MM.1S (cell line): ENCODE results near the gene CD84.

Experiments used
- DNase-seq: peaks from one replicate; pipeline ENCODE4 v3.0.0-alpha.2; 2015
- H2AFZ ChIP-seq: fragments of 300-600 bp; sonication (generic); 2 replicates; pipeline ENCODE4 v1.6.0; 2016; ENCODE audit warnings: antibody characterized with exemption, low read length
- H3F3A ChIP-seq: fragments of 300-600 bp; sonication (generic); 2 replicates; pipeline ENCODE4 v1.6.1; 2016; ENCODE audit warnings: mild to moderate bottlenecking, antibody characterized with exemption, low read length, moderate library complexity, mixed read lengths; ENCODE audit not compliant: insufficient read depth
- H3K27ac ChIP-seq: fragments of 300-600 bp; sonication (generic); 2 replicates; pipeline ENCODE4 v1.5.1; 2016; ENCODE audit warnings: mild to moderate bottlenecking, low read length
- H3K27me3 ChIP-seq: fragments of 300-600 bp; sonication (generic); replicated peaks from 2 replicates; pipeline ENCODE4 v1.6.0; 2016; ENCODE audit warnings: low read length; ENCODE audit not compliant: insufficient read depth
- H3K36me3 ChIP-seq: fragments of 300-600 bp; sonication (generic); replicated peaks from 2 replicates; pipeline ENCODE4 v1.6.1; 2016; ENCODE audit warnings: mild to moderate bottlenecking, low read length, mixed read lengths; ENCODE audit not compliant: insufficient read depth
- H3K4me1 ChIP-seq: fragments of 300-600 bp; sonication (generic); 2 replicates; pipeline ENCODE4 v1.6.1; 2016; ENCODE audit warnings: low read length, mixed read lengths
- H3K4me2 ChIP-seq: fragments of 300-600 bp; sonication (generic); 2 replicates; pipeline ENCODE4 v1.6.0; 2016; ENCODE audit warnings: low read depth, low read length
- H3K4me3 ChIP-seq: fragments of 300-600 bp; sonication (generic); 2 replicates; pipeline ENCODE4 v1.5.1; 2016; ENCODE audit warnings: low read length, mixed read lengths
- H3K79me2 ChIP-seq: fragments of 300-600 bp; sonication (generic); 2 replicates; pipeline ENCODE4 v1.6.1; 2016; ENCODE audit warnings: mixed run types, low read length, mixed read lengths
- H3K9ac ChIP-seq: fragments of 300-600 bp; sonication (generic); 2 replicates; pipeline ENCODE4 v1.6.1; 2016; ENCODE audit warnings: low read length, mixed read lengths
- H3K9me2 ChIP-seq: fragments of 300-600 bp; sonication (generic); replicated peaks from 2 replicates; pipeline ENCODE4 v1.6.1; 2016; ENCODE audit warnings: mild to moderate bottlenecking, low read length, mixed read lengths; ENCODE audit not compliant: insufficient read depth
- H3K9me3 ChIP-seq: fragments of 300-600 bp; sonication (generic); replicated peaks from 2 replicates; pipeline ENCODE4 v1.6.1; 2016; ENCODE audit warnings: mild to moderate bottlenecking, low read length, mixed read lengths; ENCODE audit not compliant: insufficient read depth
- H4K20me1 ChIP-seq: fragments of 300-600 bp; sonication (generic); 2 replicates; pipeline ENCODE4 v1.6.1; 2016; ENCODE audit warnings: mild to moderate bottlenecking, low read length, moderate library complexity, mixed read lengths; ENCODE audit not compliant: insufficient read depth
- EZH2 ChIP-seq: fragments of 300-600 bp; sonication (generic); optimal IDR thresholded peaks from 2 replicates; pipeline ENCODE3; 2017; ENCODE audit warnings: low read depth, mild to moderate bottlenecking, antibody characterized with exemption, low read length, mixed read lengths
- EZH2phosphoT487 ChIP-seq: fragments of 300-600 bp; sonication (generic); IDR thresholded peaks from 2 replicates; pipeline ENCODE4 v1.6.1; 2018; ENCODE audit warnings: antibody characterized with exemption, low read length
- TF ChIP-seq, protein P1 (sequence below): fragments of 300-600 bp; sonication (generic); IDR thresholded peaks from 2 replicates; pipeline ENCODE4 v1.5.1; 2016; ENCODE audit warnings: antibody characterized with exemption, low read length, mixed read lengths

CD84 gene

DNA sequence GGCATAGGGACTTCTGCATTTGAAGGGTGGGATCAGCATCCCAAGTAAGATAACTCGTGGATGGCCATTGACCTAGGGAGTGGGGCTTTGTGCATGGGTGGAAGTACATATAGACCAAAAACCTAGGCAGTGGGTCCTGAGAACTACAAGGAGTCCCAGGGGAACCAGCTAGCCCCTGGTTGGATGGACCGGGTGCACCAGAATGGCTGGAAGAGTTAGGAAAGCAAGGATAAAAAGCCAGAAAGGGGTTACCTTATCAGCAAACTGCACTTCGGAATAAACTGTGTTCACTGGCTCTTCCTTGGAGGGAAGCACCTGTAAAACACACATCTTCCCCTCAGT is 29.7 kb downstream of the CD84 start:
- H3K79me2 ChIP-seq: no peaks in the 10 kb centered on the region
- no peaks in the 10 kb centered on the region for H3K27me3 ChIP-seq
- H3F3A ChIP-seq: no peaks in the 10 kb centered on the region
- H3K4me2 ChIP-seq: no peak overlapping the region
- H3K4me1 ChIP-seq: no peaks in the 10 kb centered on the region
- no peak overlapping the region for H3K9ac ChIP-seq
- no peak for DNase-seq
- H3K27ac ChIP-seq: no peak overlapping the region
- H2AFZ ChIP-seq: no peak overlapping the region
- H3K36me3 ChIP-seq: no peaks in the 10 kb centered on the region
- TF ChIP-seq, protein P1, sequence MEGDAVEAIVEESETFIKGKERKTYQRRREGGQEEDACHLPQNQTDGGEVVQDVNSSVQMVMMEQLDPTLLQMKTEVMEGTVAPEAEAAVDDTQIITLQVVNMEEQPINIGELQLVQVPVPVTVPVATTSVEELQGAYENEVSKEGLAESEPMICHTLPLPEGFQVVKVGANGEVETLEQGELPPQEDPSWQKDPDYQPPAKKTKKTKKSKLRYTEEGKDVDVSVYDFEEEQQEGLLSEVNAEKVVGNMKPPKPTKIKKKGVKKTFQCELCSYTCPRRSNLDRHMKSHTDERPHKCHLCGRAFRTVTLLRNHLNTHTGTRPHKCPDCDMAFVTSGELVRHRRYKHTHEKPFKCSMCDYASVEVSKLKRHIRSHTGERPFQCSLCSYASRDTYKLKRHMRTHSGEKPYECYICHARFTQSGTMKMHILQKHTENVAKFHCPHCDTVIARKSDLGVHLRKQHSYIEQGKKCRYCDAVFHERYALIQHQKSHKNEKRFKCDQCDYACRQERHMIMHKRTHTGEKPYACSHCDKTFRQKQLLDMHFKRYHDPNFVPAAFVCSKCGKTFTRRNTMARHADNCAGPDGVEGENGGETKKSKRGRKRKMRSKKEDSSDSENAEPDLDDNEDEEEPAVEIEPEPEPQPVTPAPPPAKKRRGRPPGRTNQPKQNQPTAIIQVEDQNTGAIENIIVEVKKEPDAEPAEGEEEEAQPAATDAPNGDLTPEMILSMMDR: no peak
- TF ChIP-seq EZH2 (no peak), EZH2phosphoT487 (no peak)
- H3K9me2 ChIP-seq: no peaks in the 10 kb centered on the region
- no peaks in the 10 kb centered on the region for H4K20me1 ChIP-seq
- H3K4me3 ChIP-seq: no peak overlapping the region
- no peaks in the 10 kb centered on the region for H3K9me3 ChIP-seq

DNA sequence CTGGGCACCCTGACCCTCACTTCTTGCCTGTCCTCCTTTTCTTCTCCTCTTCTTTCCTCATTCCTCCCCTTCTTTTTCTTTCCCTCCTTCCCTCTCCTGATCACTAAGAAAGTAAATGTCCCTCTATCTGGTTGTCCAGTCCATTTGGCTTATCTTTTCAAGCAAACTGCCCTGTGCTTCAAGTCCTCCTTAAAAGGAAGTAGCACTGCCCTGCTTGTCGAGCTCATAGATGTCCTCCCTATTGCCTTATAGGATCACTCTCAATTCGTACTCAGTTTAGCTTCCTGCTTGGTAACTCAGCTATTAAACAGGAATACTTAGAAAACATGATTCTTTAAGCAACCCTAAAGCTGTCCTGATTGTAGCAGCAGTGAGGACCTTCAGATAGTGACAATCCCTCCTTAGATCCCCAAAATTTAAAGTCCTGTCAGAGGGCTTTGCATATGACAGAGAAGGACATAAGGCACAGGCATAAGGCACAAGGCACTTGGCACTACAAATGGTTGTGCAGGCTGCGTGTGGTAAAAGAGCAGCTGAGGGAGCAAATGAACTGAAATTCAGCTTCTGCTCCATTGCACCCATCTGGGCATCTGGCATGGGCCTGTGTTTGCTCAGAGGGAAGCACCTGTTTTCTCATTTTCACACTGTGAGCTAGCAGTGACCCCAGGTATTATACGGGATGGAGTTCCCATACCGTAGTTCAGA is 30.2 kb downstream of the CD84 start:
- no peak overlapping the region for H3K9ac ChIP-seq

DNA sequence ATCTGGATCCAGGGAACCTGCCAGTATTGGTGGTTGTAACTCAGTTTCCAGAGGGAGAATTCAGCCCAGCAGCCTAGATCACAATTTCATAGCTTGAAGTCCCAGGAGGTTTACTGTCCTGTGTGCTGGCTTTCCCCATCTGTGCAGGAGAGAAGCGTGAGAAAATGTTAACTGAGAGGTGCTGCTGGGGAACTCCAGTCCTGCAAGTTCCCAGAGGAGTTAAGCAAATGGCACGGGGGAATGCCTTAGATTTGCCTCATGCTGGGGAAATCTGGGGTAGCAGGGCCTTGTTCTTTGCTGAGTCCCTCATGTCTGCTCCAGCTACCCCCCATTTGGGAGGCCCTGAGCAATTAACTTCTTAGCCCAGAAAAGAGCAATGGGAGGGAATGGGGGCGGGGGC is 31.1 kb downstream of the CD84 start:
- H3K9me2 ChIP-seq: no peaks in the 10 kb centered on the region

More for the DNA sequence above, 30.2 kb downstream of the CD84 start:
- no peaks in the 10 kb centered on the region for H3K36me3 ChIP-seq
- H3K27ac ChIP-seq: no peak overlapping the region
- H4K20me1 ChIP-seq: no peaks in the 10 kb centered on the region
- no peaks in the 10 kb centered on the region for H3K79me2 ChIP-seq
- H3K27me3 ChIP-seq: no peaks in the 10 kb centered on the region
- no peaks in the 10 kb centered on the region for H3F3A ChIP-seq
- no peaks in the 10 kb centered on the region for H3K9me3 ChIP-seq
- no peaks in the 10 kb centered on the region for H3K9me2 ChIP-seq
- TF ChIP-seq EZH2 (no peak), EZH2phosphoT487 (no peak)
- TF ChIP-seq, protein P1: no peak
- no peaks in the 10 kb centered on the region for H3K4me1 ChIP-seq
- DNase-seq: peak; percentile 3
- no peak overlapping the region for H2AFZ ChIP-seq
- H3K4me3 ChIP-seq: no peak overlapping the region
- H3K4me2 ChIP-seq: no peak overlapping the region

More for the DNA sequence above, 31.1 kb downstream of the CD84 start:
- Histone ChIP-seq H3K4me3 (no peak overlapping the region), H4K20me1 (no peaks in the 10 kb centered on the region), H3K9ac (no peak overlapping the region), H3K79me2 (no peaks in the 10 kb centered on the region), H3K36me3 (no peaks in the 10 kb centered on the region), H3K4me2 (no peak overlapping the region), H3K27me3 (no peaks in the 10 kb centered on the region), H3F3A (no peaks in the 10 kb centered on the region), H3K9me3 (no peaks in the 10 kb centered on the region), H3K4me1 (no peaks in the 10 kb centered on the region), H2AFZ (no peak overlapping the region), H3K27ac (no peak overlapping the region)
- TF ChIP-seq, protein P1: no peak
- no peak for TF ChIP-seq EZH2phosphoT487
- no peak for TF ChIP-seq EZH2
- DNase-seq: peak; percentile 5
